NCI-H446 (cell line): ENCODE data around the gene ANGEL2.

Experiments used
- DNase-seq, 2 experiments: peaks; one replicate each; lab custom pipeline; 2025; lab: John Stamatoyannopoulos, UW

The ANGEL2 gene

GRCh38 chr1:212951126-212951946 is 64.3 kb downstream of the ANGEL2 start:
- no peak for DNase-seq

DNA sequence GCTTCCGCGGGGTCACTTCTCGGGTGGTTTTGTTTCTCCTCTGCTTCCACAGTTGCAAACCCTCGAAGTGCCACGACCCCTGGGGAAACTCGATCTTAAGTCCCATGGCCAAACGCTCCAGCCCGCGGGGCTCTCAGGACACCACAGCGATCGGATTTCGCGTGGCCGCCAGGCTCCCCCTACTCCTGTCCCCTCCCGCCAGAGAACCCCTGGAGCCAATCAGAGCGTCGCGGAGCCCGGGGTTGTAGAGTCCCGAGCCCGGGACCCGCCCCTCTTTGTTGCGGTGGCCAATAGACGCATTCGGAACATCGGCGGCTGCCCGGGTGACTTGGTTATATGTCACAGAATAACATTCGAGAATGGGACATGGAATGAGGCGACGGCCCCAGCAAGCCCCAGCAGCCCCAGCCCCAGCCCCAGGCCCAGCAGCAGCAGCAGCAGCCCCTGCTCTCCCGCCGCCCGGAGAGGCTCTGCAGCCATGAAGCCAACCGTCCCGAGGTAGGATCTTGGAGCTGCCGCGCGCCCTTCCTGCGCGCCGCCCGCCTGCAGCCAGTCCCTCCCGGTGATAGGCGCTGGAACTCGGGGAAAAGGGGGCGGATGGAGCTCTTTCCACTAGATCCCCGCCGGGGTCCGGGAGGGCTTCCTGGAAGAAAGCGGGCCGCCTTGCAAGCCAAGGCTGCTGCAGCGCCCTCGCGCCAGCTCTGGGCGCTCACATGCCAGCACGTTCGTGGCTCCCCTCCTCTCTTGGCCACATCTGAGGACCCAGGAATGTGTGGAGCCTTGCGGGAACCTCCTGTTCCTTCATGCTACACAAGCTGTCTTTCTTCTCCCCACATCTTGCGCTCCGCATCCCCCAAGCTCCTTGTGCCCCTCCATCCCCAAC is 65.2 kb downstream of the ANGEL2 start, which contains the start of gene VASH2:
VASH2 (plus strand) TSS at position 299 of the 883 bp plus-strand sequence. CDS start 1,002 bp downstream, outside the sequence.
- peak; percentile 80 to 93 for DNase-seq

DNA sequence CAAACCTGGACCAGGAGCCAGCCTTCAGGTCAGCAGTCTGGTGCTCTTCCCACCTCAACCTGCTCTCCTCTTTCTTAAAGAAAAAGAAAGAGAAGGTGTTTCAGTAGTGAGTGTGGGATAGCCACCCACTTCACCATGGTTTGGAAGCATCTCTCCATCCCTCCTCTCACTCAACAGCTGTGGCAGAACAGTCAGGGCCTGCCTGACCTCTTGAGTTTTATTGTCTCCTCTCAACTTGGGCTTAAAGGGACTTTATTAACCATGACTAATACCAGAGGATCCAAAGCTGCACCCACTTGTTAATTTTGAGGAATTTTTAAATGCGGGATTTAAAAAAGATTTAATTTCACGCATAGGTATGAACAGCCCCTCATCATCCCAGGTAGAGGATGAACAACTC is 65.9 kb downstream of the ANGEL2 start:
- DNase-seq, result no peak

DNA sequence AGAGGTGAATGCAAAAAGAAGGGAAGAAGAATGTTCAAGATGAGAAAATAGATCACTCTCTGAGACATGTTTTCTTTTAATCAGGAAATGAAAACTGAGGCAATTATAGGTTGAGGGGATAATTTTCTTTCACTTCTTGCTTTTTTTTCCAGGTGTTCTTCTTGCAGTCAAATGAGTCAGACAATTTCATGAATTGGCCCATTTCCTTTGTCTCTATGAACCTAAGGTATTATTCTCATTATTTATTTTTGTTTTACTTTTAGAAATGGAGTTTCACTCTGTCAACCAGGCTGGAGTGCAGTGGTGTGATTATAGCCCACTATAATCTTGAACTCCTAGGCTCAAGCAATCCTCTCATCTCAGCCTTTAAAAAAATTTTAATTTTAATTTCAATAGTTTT is 68.8 kb downstream of the ANGEL2 start:
- no peak for DNase-seq

DNA sequence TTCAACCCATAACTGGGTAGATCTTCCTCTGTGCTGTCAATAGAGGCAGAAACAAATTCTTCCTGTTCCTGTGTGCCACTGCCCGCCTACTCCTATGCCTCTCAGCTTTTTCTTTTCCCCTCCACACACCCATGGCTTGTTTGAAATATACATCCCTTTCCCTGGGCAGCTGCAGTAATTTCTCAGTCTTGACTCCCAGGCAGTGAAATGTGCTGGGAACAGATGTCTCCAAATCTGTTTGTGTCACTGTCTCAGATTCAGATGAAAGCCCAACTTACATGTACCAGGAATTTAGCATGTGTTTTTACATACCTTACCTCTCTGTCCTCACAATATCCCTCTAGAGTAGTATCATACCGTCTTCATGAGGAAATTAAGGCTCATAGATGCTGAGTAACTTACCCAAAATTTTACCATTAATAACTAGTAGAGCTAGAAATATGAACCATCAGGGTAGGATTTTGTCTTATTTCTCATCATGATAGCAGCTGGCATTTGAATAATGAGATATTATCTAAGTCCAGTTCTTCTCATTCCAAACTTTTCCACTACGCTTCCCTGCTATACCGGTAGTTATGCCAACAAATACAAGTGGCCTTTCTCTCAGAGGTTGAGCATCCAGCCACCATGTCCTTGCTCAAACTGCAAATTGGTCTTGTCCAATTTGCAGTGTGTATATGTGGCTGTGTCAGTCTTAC is 70.1 kb downstream of the ANGEL2 start:
- no peak for DNase-seq

DNA sequence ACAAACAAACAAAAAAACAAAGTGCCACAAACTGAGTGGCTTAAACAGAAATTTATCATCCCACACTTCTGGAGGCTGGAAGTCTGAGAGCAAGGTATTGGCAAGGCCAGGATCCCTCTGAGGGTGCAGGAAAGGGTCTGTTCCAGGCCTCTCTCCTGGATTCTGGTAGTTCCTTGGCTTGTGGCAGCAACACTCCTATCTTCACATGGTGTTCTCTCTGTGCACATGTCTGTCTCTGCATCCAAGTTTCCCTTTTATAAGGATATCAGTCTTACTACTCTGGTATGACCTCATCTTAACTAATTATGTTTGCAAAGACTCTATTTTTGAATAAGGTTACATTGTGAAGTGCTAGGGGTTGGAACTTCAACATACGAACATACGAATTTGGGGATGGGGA is 70.6 kb downstream of the ANGEL2 start:
- no peak for DNase-seq

- DNase-seq, result no peak
Measured at GRCh38 chr1:212944229-212944901, 71.3 kb downstream of the ANGEL2 start.

DNA sequence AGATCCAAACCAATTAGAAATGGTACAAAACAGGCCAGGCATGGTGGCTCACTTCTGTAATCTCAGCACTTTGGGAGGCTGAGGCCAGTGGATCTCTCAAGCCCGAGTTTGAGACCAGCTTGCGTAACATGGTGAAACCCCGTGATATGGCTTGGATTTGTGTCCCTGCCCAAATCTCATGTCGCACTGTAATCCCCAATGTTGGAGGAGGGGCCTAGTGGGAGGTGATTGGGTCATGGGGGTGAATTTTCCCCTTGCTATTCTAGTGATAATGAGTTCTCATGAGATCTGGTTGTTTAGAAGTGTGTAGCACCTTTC is 72.3 kb downstream of the ANGEL2 start:
- DNase-seq, result no peak

GRCh38 chr1:212942679-212943392 is 72.8 kb downstream of the ANGEL2 start:
- no peak for DNase-seq
